ENCODE results near the gene ITGB3. TPM values are rescaled to one million over a fixed set of nuclear protein-coding genes. Genes with fewer than 3 reads are reported as not detected.

ITGB3 gene
- total RNA-seq, 1 donor from 2014 or later, result 4.1 TPM

DNA sequence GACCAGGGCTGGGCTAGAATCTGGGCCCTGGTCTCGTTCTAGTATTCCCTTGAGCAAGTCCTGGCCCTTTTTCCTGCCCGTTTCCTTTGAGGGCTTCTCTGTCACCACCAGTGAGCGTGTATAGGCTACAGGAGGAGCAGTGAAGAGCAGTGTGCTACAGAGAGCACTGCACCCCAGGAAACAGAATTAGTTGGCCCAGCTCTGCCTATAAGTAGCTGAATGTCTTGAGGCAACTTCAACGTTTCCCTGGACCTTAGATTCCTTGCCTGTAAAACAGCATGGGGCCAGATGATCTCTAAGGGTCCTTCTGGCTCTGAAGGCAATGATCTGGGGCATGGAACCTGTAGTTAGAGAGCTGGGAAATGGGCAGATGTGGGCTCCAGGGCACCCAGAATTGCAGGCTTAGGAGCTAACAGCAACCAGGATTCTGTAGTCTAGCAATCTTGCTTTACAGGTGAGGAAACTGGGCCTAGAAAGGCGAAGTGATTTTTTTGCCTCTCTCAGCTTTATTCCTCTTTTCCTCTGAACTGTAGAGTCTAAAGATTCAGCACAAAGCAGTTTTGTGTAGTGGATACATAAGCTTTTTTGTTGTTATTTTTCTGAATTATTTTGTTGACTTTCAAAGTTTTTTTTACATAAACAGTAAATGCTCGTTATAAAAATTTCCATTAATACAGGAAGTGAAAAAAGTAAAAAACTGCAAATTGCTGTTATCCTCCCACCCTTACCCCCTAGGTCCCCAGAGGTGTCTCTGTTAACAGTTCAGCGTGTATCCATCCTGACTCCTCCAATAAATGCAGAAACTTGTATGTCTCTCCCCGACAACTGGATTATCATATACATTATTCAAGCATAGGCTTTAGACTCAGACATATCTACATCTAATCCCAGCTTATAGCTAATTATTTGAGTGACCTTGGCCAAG is 46.2 kb upstream of the ITGB3 start:
- CTCF ChIA-PET, result interaction anchor here (1.9 kb wide), 1 partner anchor 108 kb away, joined by 13 read pairs; no protein-coding TSS in a partner anchor
- TF ChIP-seq, protein P1, sequence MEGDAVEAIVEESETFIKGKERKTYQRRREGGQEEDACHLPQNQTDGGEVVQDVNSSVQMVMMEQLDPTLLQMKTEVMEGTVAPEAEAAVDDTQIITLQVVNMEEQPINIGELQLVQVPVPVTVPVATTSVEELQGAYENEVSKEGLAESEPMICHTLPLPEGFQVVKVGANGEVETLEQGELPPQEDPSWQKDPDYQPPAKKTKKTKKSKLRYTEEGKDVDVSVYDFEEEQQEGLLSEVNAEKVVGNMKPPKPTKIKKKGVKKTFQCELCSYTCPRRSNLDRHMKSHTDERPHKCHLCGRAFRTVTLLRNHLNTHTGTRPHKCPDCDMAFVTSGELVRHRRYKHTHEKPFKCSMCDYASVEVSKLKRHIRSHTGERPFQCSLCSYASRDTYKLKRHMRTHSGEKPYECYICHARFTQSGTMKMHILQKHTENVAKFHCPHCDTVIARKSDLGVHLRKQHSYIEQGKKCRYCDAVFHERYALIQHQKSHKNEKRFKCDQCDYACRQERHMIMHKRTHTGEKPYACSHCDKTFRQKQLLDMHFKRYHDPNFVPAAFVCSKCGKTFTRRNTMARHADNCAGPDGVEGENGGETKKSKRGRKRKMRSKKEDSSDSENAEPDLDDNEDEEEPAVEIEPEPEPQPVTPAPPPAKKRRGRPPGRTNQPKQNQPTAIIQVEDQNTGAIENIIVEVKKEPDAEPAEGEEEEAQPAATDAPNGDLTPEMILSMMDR (IDR thresholded peaks at IDR 0.05), result no peak
- DNase-seq, result no peak
- POLR2A ChIA-PET, result interaction anchor here (0.6 to 5.0 kb wide), 11 partner anchors 7 to 1987 kb away, joined by 3 to 50 read pairs (median 4); partner anchors contain the start of genes CDC27 and EFCAB13
- Mint-ChIP-seq H3K27ac (peak overlapping the region; percentile 98), H3K4me1 (peaks cover 69% of the 10 kb centered on the region), H3K27me3 (no peaks in the 10 kb centered on the region), H3K9me3 (no peaks in the 10 kb centered on the region), H3K36me3 (ENCODE audit: low read depth) (no peaks in the 10 kb centered on the region), H3K4me3 (no peak overlapping the region)
- no peak for ATAC-seq (ENCODE audit: low read depth)
- intact Hi-C loops (cut with micrococcal nuclease), result loop anchor here (5.0 to 10.0 kb wide), 3 partner anchors 35 to 1987 kb away; no protein-coding TSS in a partner anchor

DNA sequence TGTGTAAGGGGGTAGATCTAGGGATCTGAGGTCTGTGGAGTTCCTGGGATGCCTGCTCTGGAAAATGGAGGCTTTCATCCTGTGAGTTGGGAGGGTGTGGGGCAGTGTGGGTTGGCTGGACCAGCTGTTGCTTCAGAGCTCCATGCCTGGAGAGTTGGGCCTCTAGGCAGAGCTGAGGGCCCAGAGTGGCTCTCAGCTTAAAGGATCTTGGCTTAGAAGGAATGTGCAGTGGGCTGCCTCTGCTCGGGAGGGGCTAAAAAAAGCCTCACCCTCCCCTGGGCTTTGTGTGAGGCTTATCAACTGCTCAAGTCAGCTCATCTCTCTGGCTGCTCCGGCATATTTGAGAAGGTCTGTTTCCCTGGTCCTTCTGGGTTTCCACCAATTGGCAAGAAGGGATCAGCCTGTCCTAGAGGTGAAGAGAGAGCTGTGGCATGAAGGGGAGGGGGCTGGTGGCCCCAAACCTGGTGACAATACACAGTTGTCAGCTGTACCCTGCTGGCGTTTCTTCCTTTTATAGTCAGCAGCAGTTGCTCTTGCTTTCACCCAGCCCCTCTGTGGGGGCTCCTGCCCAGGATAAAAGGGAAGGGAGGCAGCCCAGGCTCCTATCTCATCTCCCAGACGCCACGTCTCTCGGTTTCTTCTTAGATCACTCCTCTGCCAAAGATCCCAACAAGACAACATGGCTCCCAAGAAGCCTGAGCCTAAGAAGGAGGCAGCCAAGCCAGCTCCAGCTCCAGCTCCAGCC is 44.7 kb upstream of the ITGB3 start, which contains the start of gene MYL4:
MYL4 (plus strand) TSS at position 605 of the 745 bp plus-strand sequence; CDS start at position 680, 75 bp downstream.
- no peak within 1 kb of the TSS for H3K4me3 Mint-ChIP-seq
- no peak for ATAC-seq (ENCODE audit: low read depth)
- intact Hi-C loops (cut with micrococcal nuclease), result loop anchor here (5.0 to 10.0 kb wide), 3 partner anchors 37 to 1986 kb away; no protein-coding TSS in a partner anchor

DNA sequence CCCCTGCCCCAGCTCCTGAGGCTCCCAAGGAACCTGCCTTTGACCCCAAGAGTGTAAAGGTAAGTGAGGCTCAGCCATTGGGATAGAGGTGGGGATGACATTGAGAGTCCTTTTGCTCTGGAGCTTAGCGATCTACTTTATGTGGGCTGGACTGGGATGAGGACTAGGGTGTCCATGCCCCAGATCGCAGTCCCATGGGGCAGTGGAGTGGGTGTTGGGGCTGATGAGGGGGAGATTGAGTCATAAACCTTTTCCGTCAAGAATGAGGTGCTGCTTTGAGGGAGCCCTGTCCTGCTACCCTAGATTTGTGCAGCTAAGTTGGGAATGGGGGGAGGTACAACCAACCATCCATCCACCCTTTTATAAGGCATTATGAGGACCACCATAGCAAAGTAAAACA is 44.1 kb upstream of the ITGB3 start:
- Mint-ChIP-seq H3K36me3 (ENCODE audit: low read depth) (no peaks in the 10 kb centered on the region), H3K27ac (no peak overlapping the region), H3K4me1 (peaks cover 60% of the 10 kb centered on the region), H3K27me3 (no peaks in the 10 kb centered on the region), H3K9me3 (no peaks in the 10 kb centered on the region), H3K4me3 (no peak overlapping the region)
- TF ChIP-seq, protein P1 (IDR thresholded peaks at IDR 0.05), result no peak
- intact Hi-C loops (cut with micrococcal nuclease), result loop anchor here (5.0 to 10.0 kb wide), 3 partner anchors 37 to 1985 kb away; no protein-coding TSS in a partner anchor
- POLR2A ChIA-PET, result interaction anchor here (1.0 to 1.6 kb wide), 3 partner anchors 9 to 20 kb away, joined by 3 to 4 read pairs (median 3); partner anchors contain the start of gene CDC27
- DNase-seq, result no peak
- no peak for ATAC-seq (ENCODE audit: low read depth)
- CTCF ChIA-PET, result interaction anchor here (1.1 kb wide), 1 partner anchor 20 kb away, joined by 3 read pairs; no protein-coding TSS in a partner anchor

More for the DNA sequence above, 44.7 kb upstream of the ITGB3 start, which contains the start of gene MYL4:
- TF ChIP-seq, protein P1 (IDR thresholded peaks at IDR 0.05), result no peak
- ChIA-PET CTCF (interaction anchor here (1.1 kb wide), 1 partner anchor 21 kb away, joined by 3 read pairs; no protein-coding TSS in a partner anchor), POLR2A (interaction anchor here (1.0 to 1.6 kb wide), 3 partner anchors 9 to 20 kb away, joined by 3 to 4 read pairs (median 4); no protein-coding TSS in a partner anchor)
- H3K27ac Mint-ChIP-seq, result peak within 1 kb of the TSS; percentile 98
- H3K9me3 Mint-ChIP-seq, result no peaks in the 10 kb centered on the region
- DNase-seq, result no peak
- no peaks in the 10 kb centered on the region for H3K36me3 Mint-ChIP-seq (ENCODE audit: low read depth)
- peaks cover 66% of the 10 kb centered on the region for H3K4me1 Mint-ChIP-seq
- H3K27me3 Mint-ChIP-seq, result no peaks in the 10 kb centered on the region

DNA sequence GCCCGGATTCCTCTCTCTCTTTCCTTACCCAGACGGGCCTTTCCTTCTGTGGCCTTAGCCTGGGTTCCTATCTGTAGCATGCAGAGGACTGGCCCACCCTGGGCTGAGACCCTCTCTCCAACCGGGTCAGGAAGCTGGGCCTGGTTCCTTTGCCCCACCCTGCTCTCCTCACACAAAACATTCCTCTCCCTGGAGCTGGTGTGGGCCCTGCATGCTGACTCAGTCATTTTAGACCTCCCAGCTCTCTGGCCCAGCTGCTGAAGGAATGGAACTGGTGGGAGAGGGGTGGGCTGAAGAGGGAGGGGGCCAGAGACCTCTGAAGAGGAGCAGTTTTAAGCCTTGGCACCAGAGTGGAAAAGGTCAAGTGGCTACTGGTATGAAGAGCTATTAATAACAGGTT is 43.5 kb upstream of the ITGB3 start:
- Mint-ChIP-seq H3K4me1 (peaks cover 54% of the 10 kb centered on the region), H3K27ac (no peak overlapping the region), H3K36me3 (ENCODE audit: low read depth) (no peaks in the 10 kb centered on the region), H3K4me3 (no peak overlapping the region), H3K9me3 (no peaks in the 10 kb centered on the region), H3K27me3 (no peaks in the 10 kb centered on the region)
- no peak for ATAC-seq (ENCODE audit: low read depth)
- ChIA-PET POLR2A (interaction anchor here (0.9 to 1.1 kb wide), 2 partner anchors 11 to 21 kb away, joined by 3 read pairs; partner anchors contain the start of gene CDC27), CTCF (no interaction called here)
- intact Hi-C loops (cut with micrococcal nuclease), result no loop called here
- TF ChIP-seq, protein P1 (IDR thresholded peaks at IDR 0.05), result no peak
- DNase-seq, result no peak

Data from activated B cell treated with CpG ODN at 0.5 μM for 24 hours (primary cell).